Duodenal mucosa (tissue), 2 donors: ENCODE data around the gene DQX1.

Source experiments
- H3K27ac ChIP-seq: one replicate; pipeline ENCODE4 v1.7.0; 2013; ENCODE audit warnings: low read depth, low read length
- H3K27me3 ChIP-seq, 2 donors: one replicate each; pipeline ENCODE4 v1.7.0; 2013; ENCODE audit warnings: low read length in 2 of 2, control low read depth in 1 of 2; ENCODE audit not compliant: insufficient read depth in 2 of 2, control insufficient read depth in 1 of 2
- H3K36me3 ChIP-seq, 2 donors: one replicate each; pipeline ENCODE4 v1.7.0; 2013; ENCODE audit warnings: low read length in 2 of 2, control low read depth in 1 of 2; ENCODE audit not compliant: insufficient read depth in 2 of 2, control insufficient read depth in 1 of 2
- H3K4me1 ChIP-seq, 2 donors: one replicate each; pipeline ENCODE4 v1.7.0; 2013; ENCODE audit warnings: low read length in 2 of 2, control low read depth in 1 of 2; ENCODE audit not compliant: insufficient read depth in 2 of 2, control insufficient read depth in 1 of 2
- H3K4me3 ChIP-seq, 2 donors: one replicate each; pipeline ENCODE4 v1.7.0; 2013; ENCODE audit warnings: low read length in 2 of 2, low read depth in 1 of 2
- H3K9ac ChIP-seq, 2 donors: one replicate each; pipeline ENCODE4 v1.7.0; 2013; ENCODE audit warnings: low read length in 2 of 2, low read depth in 1 of 2
- H3K9me3 ChIP-seq, 2 donors: one replicate each; pipeline ENCODE4 v1.7.0; 2013; ENCODE audit warnings: low read length in 2 of 2, control low read depth in 1 of 2; ENCODE audit not compliant: control insufficient read depth in 1 of 2

Gene DQX1

GRCh38 chr2:74533464-74533863, 7.4 kb upstream of the DQX1 start:
- no peak overlapping the region for H3K4me3 ChIP-seq
- H3K9ac ChIP-seq = no peak overlapping the region
- peaks cover 0 to 20% of the 10 kb centered on the region in 2 donors for H3K36me3 ChIP-seq

GRCh38 chr2:74532222-74532621, 6.2 kb upstream of the DQX1 start:
- no peak overlapping the region for H3K9ac ChIP-seq
- H3K9me3 ChIP-seq = no peaks in the 10 kb centered on the region

More at GRCh38 chr2:74533464-74533863, 7.4 kb upstream of the DQX1 start:
- Histone ChIP-seq H3K9me3 (no peaks in the 10 kb centered on the region), H3K27ac (no peak overlapping the region), H3K27me3 (no peaks in the 10 kb centered on the region), H3K4me1 (peaks cover 15 to 26% of the 10 kb centered on the region in 2 donors)

GRCh38 chr2:74531666-74532065, 5.6 kb upstream of the DQX1 start:
- H3K4me1 ChIP-seq = peaks cover 22 to 33% of the 10 kb centered on the region in 2 donors
- H3K36me3 ChIP-seq = peaks cover 16 to 36% of the 10 kb centered on the region in 2 donors
- no peak overlapping the region for H3K9ac ChIP-seq
- no peaks in the 10 kb centered on the region for H3K9me3 ChIP-seq
- no peaks in the 10 kb centered on the region for H3K27me3 ChIP-seq
- H3K27ac ChIP-seq = no peak overlapping the region
- no peak overlapping the region for H3K4me3 ChIP-seq

More at GRCh38 chr2:74532222-74532621, 6.2 kb upstream of the DQX1 start:
- peaks cover 10 to 30% of the 10 kb centered on the region in 2 donors for H3K36me3 ChIP-seq
- H3K27ac ChIP-seq = no peak overlapping the region
- H3K4me3 ChIP-seq = no peak overlapping the region
- H3K27me3 ChIP-seq = no peaks in the 10 kb centered on the region
- peaks cover 22 to 33% of the 10 kb centered on the region in 2 donors for H3K4me1 ChIP-seq

GRCh38 chr2:74530239-74531187, 4.5 kb upstream of the DQX1 start:
- Histone ChIP-seq H3K27ac (peak overlapping the region; percentile 46), H3K9ac (peak overlapping the region; percentile 72 to 83), H3K9me3 (no peaks in the 10 kb centered on the region), H3K4me1 (peaks cover 28 to 35% of the 10 kb centered on the region in 2 donors), H3K27me3 (no peaks in the 10 kb centered on the region), H3K4me3 (peak overlapping the region; percentile 99 to 100), H3K36me3 (peaks cover 21 to 40% of the 10 kb centered on the region in 2 donors)

GRCh38 chr2:74529357-74530238, 3.6 kb upstream of the DQX1 start, which contains the start of the genes AUP1 and HTRA2:
AUP1 (minus strand) TSS chr2:74529706; CDS start chr2:74529629, 77 bp downstream.
HTRA2 (plus strand) TSS chr2:74529933; CDS start chr2:74530007, 74 bp downstream.
- H3K36me3 ChIP-seq = peaks cover 21 to 40% of the 10 kb centered on the region in 2 donors
- peaks cover 35 to 42% of the 10 kb centered on the region in 2 donors for H3K4me1 ChIP-seq

GRCh38 chr2:74528600-74529356, 2.7 kb upstream of the DQX1 start:
- H3K9ac ChIP-seq = peak overlapping the region; percentile 96 to 99
- peaks cover 35 to 42% of the 10 kb centered on the region in 2 donors for H3K4me1 ChIP-seq
- H3K27me3 ChIP-seq = no peaks in the 10 kb centered on the region
- peaks cover 21 to 36% of the 10 kb centered on the region in 2 donors for H3K36me3 ChIP-seq
- peak overlapping the region; percentile 99 to 100 for H3K4me3 ChIP-seq
- H3K9me3 ChIP-seq = no peaks in the 10 kb centered on the region
- H3K27ac ChIP-seq = peak overlapping the region; percentile 87

More at GRCh38 chr2:74529357-74530238, 3.6 kb upstream of the DQX1 start, which contains the start of the genes AUP1 and HTRA2:
- Histone ChIP-seq H3K27me3 (no peaks in the 10 kb centered on the region), H3K27ac (peak within 1 kb of the TSS; percentile 87), H3K9me3 (no peaks in the 10 kb centered on the region), H3K9ac (peak within 1 kb of the TSS; percentile 96 to 99), H3K4me3 (peak within 1 kb of the TSS; percentile 99 to 100)

- H3K27ac ChIP-seq = no peak overlapping the region
- H3K4me3 ChIP-seq = peak overlapping the region in 1 of 2 donors; percentile 99
- no peaks in the 10 kb centered on the region for H3K27me3 ChIP-seq
- peaks cover 21 to 27% of the 10 kb centered on the region in 2 donors for H3K36me3 ChIP-seq
- H3K9ac ChIP-seq = no peak overlapping the region
- H3K9me3 ChIP-seq = no peaks in the 10 kb centered on the region
- peaks cover 35 to 42% of the 10 kb centered on the region in 2 donors for H3K4me1 ChIP-seq
Measured at GRCh38 chr2:74527741-74528140, 1.7 kb upstream of the DQX1 start.

- no peak overlapping the region for H3K9ac ChIP-seq
Measured at GRCh38 chr2:74526649-74527230, 709 bp upstream of the DQX1 start.

More at GRCh38 chr2:74526649-74527230, 709 bp upstream of the DQX1 start:
- no peak overlapping the region for H3K27ac ChIP-seq
- H3K4me1 ChIP-seq = peaks cover 35 to 38% of the 10 kb centered on the region in 2 donors
- no peaks in the 10 kb centered on the region for H3K27me3 ChIP-seq
- no peak overlapping the region for H3K4me3 ChIP-seq
- H3K9me3 ChIP-seq = no peaks in the 10 kb centered on the region
- H3K36me3 ChIP-seq = peaks cover 21 to 30% of the 10 kb centered on the region in 2 donors
